A549 (cell line): ENCODE data around the gene DOK6. TPM values are rescaled to one million over a fixed set of nuclear protein-coding genes. Genes with fewer than 3 reads are reported as not detected.

Experiments used
- ATAC-seq, 2 experiments: fragments of 200-7000 bp in 1 of 2; fragments of >200 bp in 1 of 2; cut with Nextera tagmentation in 1 of 2; cut with Tn5 transposase in 1 of 2; 3 replicates each; pipeline versions ENCODE4 v1.8.0 to v1.9.1; 2018 to 2020; ENCODE audit warnings: mild to moderate bottlenecking in 1 of 2, moderate library complexity in 1 of 2
- CTCF ChIA-PET: fragments of 300-600 bp; sonication (Branson Sonifier 250); formaldehyde crosslinking; extraction: SDS; loops from one replicate; lab custom pipeline; 2021; ENCODE audit warnings: antibody characterized with exemption, inconsistent platforms; lab: Yijun Ruan, JAX
- POLR2A ChIA-PET: fragments of 350-600 bp; formaldehyde crosslinking; extraction: SDS; loops from one replicate; lab custom pipeline; 2021; ENCODE audit warnings: antibody characterized with exemption, inconsistent platforms; lab: Yijun Ruan, JAX
- DNase-seq, 2 experiments: peaks; one replicate each; pipeline versions ENCODE4 v3.0.0 to v3.0.0-alpha.2; 2011 to 2016; ENCODE audit warnings: low read depth in 1 of 2, low spot score in 1 of 2
- FAIRE-seq: peaks from 2 replicates; lab custom pipeline; 2011; peaks lifted over from hg19 to GRCh38; lab: Jason Lieb, UNC
- H3K27ac ChIP-seq, 2 experiments: fragments of >200 bp; sonication (Bioruptor Twin); formaldehyde crosslinking; 3 replicates each; pipeline ENCODE4 v1.5.1; 2016 to 2017
- H3K4me1 ChIP-seq: fragments of >200 bp; sonication (Bioruptor Twin); formaldehyde crosslinking; 3 replicates; pipeline ENCODE4 v1.6.1; 2016
- H3K4me2 ChIP-seq: fragments of >200 bp; sonication (Bioruptor Twin); formaldehyde crosslinking; 3 replicates; pipeline ENCODE4 v1.6.1; 2016
- H3K4me3 ChIP-seq: fragments of >200 bp; sonication (Bioruptor Twin); formaldehyde crosslinking; 3 replicates; pipeline ENCODE4 v1.5.1; 2016
- H3K9me3 ChIP-seq: fragments of >200 bp; sonication (Bioruptor Twin); formaldehyde crosslinking; 3 replicates; pipeline ENCODE4 v1.6.1; 2016
- BHLHE40 ChIP-seq: IDR thresholded peaks from 2 replicates; pipeline ENCODE4 v1.6.1; 2012; ENCODE audit warnings: low read depth, low read length, inconsistent platforms
- CHD2 ChIP-seq: fragments of 150-350 bp; IDR thresholded peaks from 2 replicates; pipeline ENCODE4 v1.6.1; 2014; ENCODE audit warnings: low read length; ENCODE audit not compliant: partially characterized antibody
- EP300 ChIP-seq, 2 experiments: fragments of >200 bp; sonication (Bioruptor Twin); formaldehyde crosslinking; IDR thresholded peaks; 2 replicates in 1 of 2; 3 replicates in 1 of 2; pipeline ENCODE4 v1.6.1; 2016 to 2017
- FOXS1 ChIP-seq: fragments of 250-450 bp; sonication (Bioruptor Pico); IDR thresholded peaks from 2 replicates; pipeline ENCODE4 v1.5.0; 2020; ENCODE audit warnings: mild to moderate bottlenecking, moderate library complexity
- HOXB13 ChIP-seq: fragments of 250-450 bp; sonication (Bioruptor Pico); IDR thresholded peaks from 2 replicates; pipeline ENCODE4 v1.5.0; 2020; ENCODE audit warnings: low read depth, mild to moderate bottlenecking, moderate library complexity
- KDM1A ChIP-seq: fragments of 200-600 bp; sonication (generic); IDR thresholded peaks from 2 replicates; pipeline ENCODE4 v1.6.1; 2016; ENCODE audit warnings: low read depth, mild to moderate bottlenecking
- KDM5A ChIP-seq: fragments of 200-600 bp; sonication (generic); IDR thresholded peaks from 2 replicates; pipeline ENCODE4 v1.6.1; 2016; ENCODE audit warnings: antibody characterized with exemption, mild to moderate bottlenecking
- NPAS2 ChIP-seq: fragments of 250-450 bp; sonication (Bioruptor Pico); IDR thresholded peaks from 2 replicates; pipeline ENCODE4 v1.8.0; 2022; ENCODE audit warnings: mild to moderate bottlenecking, moderate library complexity, borderline replicate concordance
- PHF8 ChIP-seq: fragments of 200-600 bp; sonication (generic); IDR thresholded peaks from 2 replicates; pipeline ENCODE4 v1.6.1; 2016; ENCODE audit warnings: low read depth, mild to moderate bottlenecking, antibody characterized with exemption, moderate library complexity, borderline replicate concordance
- RAD21 ChIP-seq, 2 experiments: fragments of >200 bp in 1 of 2; sonication (Bioruptor Twin) in 1 of 2; formaldehyde crosslinking in 1 of 2; IDR thresholded peaks in 1 of 2; conservative IDR thresholded peaks in 1 of 2; 2 replicates in 1 of 2; 3 replicates in 1 of 2; pipeline ENCODE4 v1.6.1; 2012 to 2018; ENCODE audit warnings: inconsistent platforms in 1 of 2
- TFCP2L1 ChIP-seq: fragments of 250-450 bp; sonication (Bioruptor Pico); IDR thresholded peaks from 2 replicates; pipeline ENCODE4 v1.5.0; 2021; ENCODE audit warnings: mild to moderate bottlenecking
- ZSCAN20 ChIP-seq: fragments of 250-450 bp; sonication (Bioruptor Pico); IDR thresholded peaks from 2 replicates; pipeline ENCODE4 v1.8.0; 2022; ENCODE audit warnings: mild to moderate bottlenecking, moderate library complexity
- WGBS: methylation state at CpG from one replicate; pipeline ENCODE4 v1.1.6; 2017; ENCODE audit errors: missing lambda C conversion rate; 5-methylcytosine and 5-hydroxymethylcytosine counted together
- polyA plus RNA-seq, 4 experiments: library from polyadenylated mRNA; depleted of rRNA in 3 of 4; stranded (reverse); fragments of >200 nt; fragmentation: RNase III in 1 of 4; extraction: RNeasy Plus Mini Kit Qiagen cat#74134 plus additional on column Dnase treatment in 1 of 4; gene quantifications; 2 replicates in 3 of 4; 3 replicates in 1 of 4; pipeline ENCODE4 v1.2.3, GENCODE V29; 2011 to 2017
- TF ChIP-seq, protein P1 (sequence below): IDR thresholded peaks from 2 replicates; pipeline ENCODE4 v1.6.1; 2012
- TF ChIP-seq, protein P2 (sequence below): fragments of >200 bp; sonication (Bioruptor Twin); formaldehyde crosslinking; IDR thresholded peaks from 3 replicates; pipeline ENCODE4 v1.6.1; 2016
- TF ChIP-seq, protein P3 (sequence below): fragments of 150-350 bp; IDR thresholded peaks from 2 replicates; pipeline ENCODE4 v1.6.1; 2014; ENCODE audit warnings: low read depth, mild to moderate bottlenecking, low read length
- TF ChIP-seq, protein P4 (sequence below): fragments of 250-450 bp; sonication (Bioruptor Pico); IDR thresholded peaks from 2 replicates; pipeline ENCODE4 v1.5.0; 2020; ENCODE audit warnings: low read depth, mild to moderate bottlenecking, moderate library complexity

The DOK6 gene
- polyA plus RNA-seq, 2 of the 4 experiments (the other 2 are of a cell fraction), result not detected

DNA sequence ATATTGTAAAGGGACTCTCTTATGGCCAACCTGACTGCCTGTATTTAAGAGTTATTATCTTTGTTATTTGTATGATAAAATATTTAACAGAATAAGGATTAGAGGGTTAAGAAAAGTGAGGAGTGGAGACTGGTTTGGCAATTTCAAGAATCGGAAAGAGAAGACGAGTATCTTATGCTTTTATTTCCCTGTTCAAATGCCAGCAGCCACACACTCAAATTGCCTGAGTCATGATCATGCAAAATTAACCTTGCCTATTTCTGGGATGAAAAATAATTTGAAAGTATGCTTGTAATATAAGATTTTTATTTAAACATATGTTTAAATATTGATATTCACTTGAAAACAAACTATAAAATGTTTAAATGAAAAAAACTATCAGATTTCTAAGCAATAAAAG, 358.4 kb downstream of the DOK6 start (continued):
- TF ChIP-seq, protein P1, sequence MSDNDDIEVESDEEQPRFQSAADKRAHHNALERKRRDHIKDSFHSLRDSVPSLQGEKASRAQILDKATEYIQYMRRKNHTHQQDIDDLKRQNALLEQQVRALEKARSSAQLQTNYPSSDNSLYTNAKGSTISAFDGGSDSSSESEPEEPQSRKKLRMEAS, result no peak
- no peak for TF ChIP-seq EP300 (IDR thresholded peaks at IDR 0.05)
- TF ChIP-seq, protein P2, sequence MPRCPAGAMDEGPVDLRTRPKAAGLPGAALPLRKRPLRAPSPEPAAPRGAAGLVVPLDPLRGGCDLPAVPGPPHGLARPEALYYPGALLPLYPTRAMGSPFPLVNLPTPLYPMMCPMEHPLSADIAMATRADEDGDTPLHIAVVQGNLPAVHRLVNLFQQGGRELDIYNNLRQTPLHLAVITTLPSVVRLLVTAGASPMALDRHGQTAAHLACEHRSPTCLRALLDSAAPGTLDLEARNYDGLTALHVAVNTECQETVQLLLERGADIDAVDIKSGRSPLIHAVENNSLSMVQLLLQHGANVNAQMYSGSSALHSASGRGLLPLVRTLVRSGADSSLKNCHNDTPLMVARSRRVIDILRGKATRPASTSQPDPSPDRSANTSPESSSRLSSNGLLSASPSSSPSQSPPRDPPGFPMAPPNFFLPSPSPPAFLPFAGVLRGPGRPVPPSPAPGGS, result no peak

DNA sequence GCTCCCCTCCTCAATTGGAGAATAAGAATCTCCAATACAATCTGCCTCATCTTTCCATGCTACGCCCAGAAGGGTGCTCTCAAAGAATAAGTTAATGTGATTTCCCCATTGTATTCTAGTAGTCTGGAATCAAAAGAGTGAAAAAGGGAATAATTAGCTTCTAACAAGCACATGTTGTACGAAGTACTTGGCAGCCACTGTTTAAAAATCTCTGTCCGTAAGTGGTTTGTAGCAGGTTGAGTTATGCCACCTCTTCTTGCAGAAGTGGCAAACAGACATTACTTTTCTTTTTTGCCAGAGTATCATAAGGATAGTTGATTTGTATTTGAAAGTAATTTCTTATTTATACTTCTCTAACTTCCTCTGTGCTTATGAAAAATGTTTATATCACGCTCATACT, 362.3 kb downstream of the DOK6 start:
- ATAC-seq, result no peak
- H3K27ac ChIP-seq, result no peak overlapping the region
- DNase-seq, result no peak
- H3K9me3 ChIP-seq, result no peaks in the 10 kb centered on the region
- WGBS, result 48% methylated on average over 4 of the region's 4 CpGs
- ChIA-PET POLR2A (no interaction called here), CTCF (no interaction called here)
- no peak overlapping the region for H3K4me2 ChIP-seq
- no peak for FAIRE-seq
- 0 out of 3 replicates have a peak, but pooled peaks cover 9% of the 10 kb centered on the region for H3K4me1 ChIP-seq
- no peak overlapping the region for H3K4me3 ChIP-seq
- TF ChIP-seq ZSCAN20 (CRISPR knock-in tag) (no peak), TFCP2L1 (CRISPR knock-in tag) (no peak), NPAS2 (CRISPR knock-in tag) (no peak), KDM5A (no peak), HOXB13 (CRISPR knock-in tag) (no peak), CHD2 (no peak), RAD21 (conservative IDR thresholded peaks at IDR 0.05 in 1 of 2, IDR thresholded peaks at IDR 0.05 in 1 of 2) (no peak)
- TF ChIP-seq, protein P3, sequence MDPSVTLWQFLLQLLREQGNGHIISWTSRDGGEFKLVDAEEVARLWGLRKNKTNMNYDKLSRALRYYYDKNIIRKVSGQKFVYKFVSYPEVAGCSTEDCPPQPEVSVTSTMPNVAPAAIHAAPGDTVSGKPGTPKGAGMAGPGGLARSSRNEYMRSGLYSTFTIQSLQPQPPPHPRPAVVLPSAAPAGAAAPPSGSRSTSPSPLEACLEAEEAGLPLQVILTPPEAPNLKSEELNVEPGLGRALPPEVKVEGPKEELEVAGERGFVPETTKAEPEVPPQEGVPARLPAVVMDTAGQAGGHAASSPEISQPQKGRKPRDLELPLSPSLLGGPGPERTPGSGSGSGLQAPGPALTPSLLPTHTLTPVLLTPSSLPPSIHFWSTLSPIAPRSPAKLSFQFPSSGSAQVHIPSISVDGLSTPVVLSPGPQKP, result no peak
- TF ChIP-seq, protein P4, sequence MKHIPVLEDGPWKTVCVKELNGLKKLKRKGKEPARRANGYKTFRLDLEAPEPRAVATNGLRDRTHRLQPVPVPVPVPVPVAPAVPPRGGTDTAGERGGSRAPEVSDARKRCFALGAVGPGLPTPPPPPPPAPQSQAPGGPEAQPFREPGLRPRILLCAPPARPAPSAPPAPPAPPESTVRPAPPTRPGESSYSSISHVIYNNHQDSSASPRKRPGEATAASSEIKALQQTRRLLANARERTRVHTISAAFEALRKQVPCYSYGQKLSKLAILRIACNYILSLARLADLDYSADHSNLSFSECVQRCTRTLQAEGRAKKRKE (CRISPR knock-in tag), result no peak

DNA sequence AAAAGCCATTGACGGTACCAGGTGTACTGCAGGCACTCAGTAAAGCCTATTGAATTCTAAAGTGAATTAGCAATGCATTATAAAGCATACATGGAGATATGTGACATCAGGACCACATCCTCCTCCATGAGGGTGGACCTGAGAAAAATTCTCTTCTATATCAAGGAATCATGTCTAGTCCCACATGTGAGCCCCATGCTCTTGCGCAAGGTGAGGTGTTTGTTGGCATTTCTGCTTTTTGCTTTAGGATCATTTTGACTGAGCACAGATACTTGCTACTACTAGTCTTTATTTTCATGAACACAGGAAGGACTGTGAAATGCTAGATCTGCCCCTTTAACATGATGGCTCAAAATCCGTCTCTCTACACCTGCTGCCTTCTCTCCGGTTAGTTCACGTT, 363.1 kb downstream of the DOK6 start:
- 89% methylated on average over 5 of the region's 5 CpGs for WGBS
- H3K4me1 ChIP-seq, result 0 out of 3 replicates have a peak, but pooled peaks cover 2% of the 10 kb centered on the region
- no peak overlapping the region for H3K4me2 ChIP-seq
- POLR2A ChIA-PET, result no interaction called here
- no peak overlapping the region for H3K27ac ChIP-seq
- TF ChIP-seq BHLHE40, result no peak
- TF ChIP-seq PHF8, result no peak
- CTCF ChIA-PET, result no interaction called here
- H3K9me3 ChIP-seq, result no peaks in the 10 kb centered on the region
- FAIRE-seq, result no peak
- DNase-seq, result no peak
- ATAC-seq, result no peak
- H3K4me3 ChIP-seq, result no peak overlapping the region

DNA sequence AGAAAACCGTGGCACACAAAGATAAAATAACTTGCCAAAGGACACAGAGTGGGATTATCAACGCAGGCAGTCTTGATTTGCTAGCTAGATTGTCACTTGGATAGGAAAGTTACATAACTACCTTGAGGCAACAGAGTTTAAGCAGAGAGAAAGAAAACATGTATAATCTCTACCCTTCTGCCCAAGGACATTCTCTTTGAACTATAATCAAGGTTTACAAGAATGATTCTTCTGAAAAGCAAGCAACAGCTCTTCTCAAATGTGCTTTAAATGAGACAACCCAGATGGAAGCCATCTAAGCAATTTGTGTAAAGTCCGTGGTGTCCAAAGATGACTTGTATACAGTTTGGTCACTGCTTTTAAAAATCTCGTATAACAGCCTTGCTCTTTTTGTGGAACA, 369.6 kb downstream of the DOK6 start:
- Histone ChIP-seq H3K4me3 (no peak overlapping the region), H3K4me1 (no peaks in the 10 kb centered on the region), H3K4me2 (no peak overlapping the region), H3K9me3 (no peaks in the 10 kb centered on the region), H3K27ac (no peak overlapping the region)
- POLR2A ChIA-PET, result no interaction called here
- TF ChIP-seq KDM1A (no peak), FOXS1 (CRISPR knock-in tag) (no peak)
- WGBS, result 21% methylated on average over 4 of the region's 4 CpGs
- ATAC-seq (no peak), DNase-seq (no peak), FAIRE-seq (no peak)
- CTCF ChIA-PET, result no interaction called here
